PC-3 (cell line): ENCODE measurements around the gene SMIM33.

Experiments used
- CTCF ChIP-seq: fragments of 300-600 bp; sonication (generic); conservative IDR thresholded peaks from 2 replicates; pipeline ENCODE4 v1.5.1; 2017; ENCODE audit warnings: antibody characterized with exemption, low read depth, mild to moderate bottlenecking, low read length
- EZH2 ChIP-seq: fragments of 300-600 bp; sonication (generic); IDR thresholded peaks from one replicate; pipeline ENCODE4 v1.6.1; 2017; ENCODE audit warnings: antibody characterized with exemption, mild to moderate bottlenecking, low read length; ENCODE audit not compliant: unreplicated experiment
- EZH2phosphoT487 ChIP-seq: fragments of 300-600 bp; sonication (generic); IDR thresholded peaks from 2 replicates; pipeline ENCODE4 v1.6.1; 2018; ENCODE audit warnings: mild to moderate bottlenecking, antibody characterized with exemption, low read length, borderline replicate concordance

GRCh38 chr5:139517683-139518564 lies 47.1 kb downstream of the SMIM33 start:
- TF ChIP-seq CTCF = peak; percentile 92
- no peak for TF ChIP-seq EZH2
- no peak for TF ChIP-seq EZH2phosphoT487
